RWPE1 (cell line): ENCODE data around the gene SMC6.

Source experiments
- CTCF ChIA-PET: fragments of 350-600 bp; sonication (Branson Sonifier 250); formaldehyde crosslinking; extraction: SDS; loops from one replicate; lab custom pipeline; 2021; lab: Yijun Ruan, JAX
- POLR2A ChIA-PET: fragments of 400-600 bp; formaldehyde crosslinking; extraction: SDS; loops from one replicate; lab custom pipeline; 2020; ENCODE audit warnings: antibody characterized with exemption; ENCODE audit not compliant: low non-redundant PET; lab: Yijun Ruan, JAX
- DNase-seq: peaks from one replicate; pipeline ENCODE4 v3.0.0; 2012; ENCODE audit warnings: low spot score
- H3K27ac ChIP-seq: fragments of 450-650 bp; 2 replicates; pipeline ENCODE4 v1.5.1; 2017
- CTCF ChIP-seq: fragments of 450-650 bp; conservative IDR thresholded peaks from 2 replicates; pipeline ENCODE4 v1.5.1; 2017; ENCODE audit warnings: low read depth, mild to moderate bottlenecking

SMC6 gene

GRCh38 chr2:17658251-17658843 is 95.3 kb downstream of the SMC6 start:
- no peak overlapping the region for H3K27ac ChIP-seq
- DNase-seq: no peak
- POLR2A ChIA-PET: no interaction called here
- TF ChIP-seq CTCF: no peak
- CTCF ChIA-PET: no interaction called here

- CTCF ChIA-PET: interaction anchor here (0.9 kb wide), 1 partner anchor 8 kb away, joined by 4 read pairs; no protein-coding TSS in a partner anchor
- POLR2A ChIA-PET: no interaction called here
- TF ChIP-seq CTCF: no peak
- DNase-seq: no peak
- no peak overlapping the region for H3K27ac ChIP-seq
Measured at GRCh38 chr2:17657759-17658158, 95.9 kb downstream of the SMC6 start.

- CTCF ChIA-PET: no interaction called here
- DNase-seq: no peak
- H3K27ac ChIP-seq: no peak overlapping the region
- no peak for TF ChIP-seq CTCF
- POLR2A ChIA-PET: no interaction called here
Measured at GRCh38 chr2:17652681-17653394, 100.8 kb downstream of the SMC6 start.

- ChIA-PET POLR2A (no interaction called here), CTCF (no interaction called here)
- no peak for TF ChIP-seq CTCF
- no peak overlapping the region for H3K27ac ChIP-seq
- no peak for DNase-seq
Measured at GRCh38 chr2:17649026-17649425, 104.6 kb downstream of the SMC6 start.

GRCh38 chr2:17648581-17648980 is 105.0 kb downstream of the SMC6 start:
- no peak overlapping the region for H3K27ac ChIP-seq
- no peak for DNase-seq
- POLR2A ChIA-PET: no interaction called here
- TF ChIP-seq CTCF: no peak
- CTCF ChIA-PET: no interaction called here

GRCh38 chr2:17646838-17647701 is 106.5 kb downstream of the SMC6 start:
- ChIA-PET CTCF (interaction anchor here (0.7 to 2.3 kb wide), 3 partner anchors 24 to 108 kb away, joined by 4 to 15 read pairs (median 5); no protein-coding TSS in a partner anchor), POLR2A (no interaction called here)
- TF ChIP-seq CTCF: no peak
- H3K27ac ChIP-seq: no peak overlapping the region
- DNase-seq: no peak
